Psoas muscle (tissue), 8 donors: ENCODE results near the gene DMAC2L. TPM values are rescaled to one million over a fixed set of nuclear protein-coding genes. Genes with fewer than 3 reads are reported as not detected.

Experiments used
- ATAC-seq, 4 donors: fragments of 200-7000 bp; cut with Tn5 transposase; one replicate each; pipeline ENCODE4 v1.9.1; 2020; ENCODE audit warnings: moderate library complexity in 3 of 4, mild to moderate bottlenecking in 2 of 4
- DNase-seq, 2 donors: peaks; one replicate each; pipeline ENCODE4 v3.0.0-alpha.2; 2020
- H3K27ac ChIP-seq: fragments of 200-600 bp; one replicate; pipeline ENCODE4 v1.8.0; 2022
- H3K27me3 ChIP-seq, 3 donors: fragments of 200-600 bp in 1 of 3; one replicate each; pipeline versions ENCODE4 v1.6.1 to v1.8.0; 2013 to 2022; ENCODE audit warnings: low read length in 2 of 3, mild to moderate bottlenecking in 2 of 3, moderate library complexity in 1 of 3; ENCODE audit not compliant: insufficient read depth in 3 of 3
- H3K36me3 ChIP-seq, 2 donors: fragments of 200-600 bp in 1 of 2; one replicate each; pipeline versions ENCODE4 v1.6.1 to v1.8.0; 2013 to 2022; ENCODE audit warnings: low read depth in 1 of 2, mild to moderate bottlenecking in 1 of 2, moderate library complexity in 1 of 2; ENCODE audit not compliant: insufficient read depth in 1 of 2
- H3K4me1 ChIP-seq: fragments of 200-600 bp; one replicate; pipeline ENCODE4 v1.8.0; 2022
- H3K4me3 ChIP-seq: fragments of 200-600 bp; one replicate; pipeline ENCODE4 v1.8.0; 2022; ENCODE audit warnings: mild to moderate bottlenecking
- H3K9me3 ChIP-seq: fragments of 200-600 bp; one replicate; pipeline ENCODE4 v1.8.0; 2022
- CTCF ChIP-seq: fragments of 200-600 bp; IDR thresholded peaks from one replicate; pipeline ENCODE4 v1.8.0; 2022; ENCODE audit warnings: antibody characterized with exemption
- WGBS, 3 donors: extraction: QIAGEN DNeasy Blood & Tissue Kit; methylation state at CpG; one replicate each; pipeline versions ENCODE4 v1.1.6 to v1.1.7; 2013; 5-methylcytosine and 5-hydroxymethylcytosine counted together
- intact Hi-C, 2 donors: fragments of 100-400 bp; cut with DNase I; formaldehyde crosslinking; loops; one replicate each; pipeline versions ENCODE4 v1.11.0 to v1.14.2; 2022
- polyA plus RNA-seq, 3 donors: library from polyadenylated mRNA; stranded (reverse); fragments of 200-250 nt; gene quantifications; one replicate each; pipeline ENCODE4 v1.2.3, GENCODE V29; 2013
- total RNA-seq, 4 donors: library from RNA; stranded (reverse); fragmentation: NEBNext Ultra II Directional in 2 of 4; extraction: Animal tissue kit (Norgen Biotek cat#: 25700) in 2 of 4; gene quantifications; one replicate each; pipeline versions ENCODE4 v1.2.1 to v1.2.4, GENCODE V29; 2021 to 2023
- donor health status: healthy with polysubstance abuse.
- donor health status: DM: no; HTN: no; CAD: no; lungs with moderate emphysema.
- donor health status: Bipolar disorder and iron deficiency.
- donor health status: healthy.
- donor health status: DM: yes; HTN: yes; CAD: no.
- donor health status: DM: no; HTN: no; CAD: no.
- donor health status: DM: no; HTN: no; CAD: no.
- donor health status: DM: yes; HTN: yes; CAD: no.

Gene DMAC2L
- total and polyA plus RNA-seq, 7 donors, result 21.7 to 43.5 (median 32.7) TPM

- Histone ChIP-seq H3K36me3 (no peaks in the 10 kb centered on the region), H3K4me1 (peaks cover 15% of the 10 kb centered on the region), H3K9me3 (no peaks in the 10 kb centered on the region), H3K4me3 (no peak overlapping the region), H3K27me3 (no peaks in the 10 kb centered on the region), H3K27ac (no peak overlapping the region)
- 55 to 61% (median 56%) methylated on average over 6 of the region's 6 CpGs for WGBS, 3 donors
- TF ChIP-seq CTCF, result no peak
- ATAC-seq (no peak), DNase-seq (no peak)
- intact Hi-C loops, result no loop called here
Measured at GRCh38 chr14:50345846-50346422, 33.8 kb downstream of the DMAC2L start.

- Histone ChIP-seq H3K36me3 (no peaks in the 10 kb centered on the region), H3K27me3 (no peaks in the 10 kb centered on the region), H3K4me3 (no peak overlapping the region), H3K9me3 (no peaks in the 10 kb centered on the region), H3K4me1 (peaks cover 8% of the 10 kb centered on the region), H3K27ac (no peak overlapping the region)
- DNase-seq (no peak), ATAC-seq (peak in 2 of 4 donors; percentile 34 to 46)
- 52 to 98% (median 85%) methylated on average over 1 of the region's 1 CpG for whole genome bisulfite sequencing, 3 donors
- intact Hi-C loops, result no loop called here
- TF ChIP-seq CTCF, result no peak
Measured at GRCh38 chr14:50347521-50347920, 35.4 kb downstream of the DMAC2L start.

GRCh38 chr14:50348933-50349332, 36.8 kb downstream of the DMAC2L start:
- Histone ChIP-seq H3K27ac (no peak overlapping the region), H3K4me1 (peaks cover 6% of the 10 kb centered on the region), H3K27me3 (no peaks in the 10 kb centered on the region), H3K9me3 (no peaks in the 10 kb centered on the region), H3K4me3 (no peak overlapping the region), H3K36me3 (no peaks in the 10 kb centered on the region)
- no peak for DNase-seq
- intact Hi-C loops, result no loop called here
- no peak for TF ChIP-seq CTCF
- ATAC-seq, result no peak

- intact Hi-C loops, result no loop called here
- no peaks in the 10 kb centered on the region for H3K9me3 ChIP-seq
- H3K4me1 ChIP-seq, result peaks cover 6% of the 10 kb centered on the region
- DNase-seq (no peak), ATAC-seq (no peak)
- no peak overlapping the region for H3K27ac ChIP-seq
- no peaks in the 10 kb centered on the region for H3K36me3 ChIP-seq
- no peak for TF ChIP-seq CTCF
- no peak overlapping the region for H3K4me3 ChIP-seq
- H3K27me3 ChIP-seq, result no peaks in the 10 kb centered on the region
- 74 to 82% (median 80%) methylated on average over 2 of the region's 2 CpGs for WGBS, 3 donors
Measured at GRCh38 chr14:50350975-50351374, 38.9 kb downstream of the DMAC2L start.

GRCh38 chr14:50352584-50352983, 40.5 kb downstream of the DMAC2L start:
- H3K36me3 ChIP-seq, result no peaks in the 10 kb centered on the region
- intact Hi-C loops, result no loop called here
- H3K9me3 ChIP-seq, result no peaks in the 10 kb centered on the region
- no peak overlapping the region for H3K27ac ChIP-seq
- ATAC-seq (no peak), DNase-seq (no peak)
- H3K27me3 ChIP-seq, result no peaks in the 10 kb centered on the region
- H3K4me1 ChIP-seq, result peaks cover 4% of the 10 kb centered on the region
- no peak overlapping the region for H3K4me3 ChIP-seq
- TF ChIP-seq CTCF, result no peak
- WGBS, 3 donors, result 49 to 60% (median 53%) methylated on average over 4 of the region's 4 CpGs
